Measurements from ENCODE around the gene JUNB. TPM values are rescaled to one million over a fixed set of nuclear protein-coding genes. Genes with fewer than 3 reads are reported as not detected.

Gene JUNB
- total and polyA plus RNA-seq, 2 of the 13 experiments (the other 11 are each of a cell fraction or from before 2014, with no cell fraction given) = 7.7 to 8.2 TPM

DNA sequence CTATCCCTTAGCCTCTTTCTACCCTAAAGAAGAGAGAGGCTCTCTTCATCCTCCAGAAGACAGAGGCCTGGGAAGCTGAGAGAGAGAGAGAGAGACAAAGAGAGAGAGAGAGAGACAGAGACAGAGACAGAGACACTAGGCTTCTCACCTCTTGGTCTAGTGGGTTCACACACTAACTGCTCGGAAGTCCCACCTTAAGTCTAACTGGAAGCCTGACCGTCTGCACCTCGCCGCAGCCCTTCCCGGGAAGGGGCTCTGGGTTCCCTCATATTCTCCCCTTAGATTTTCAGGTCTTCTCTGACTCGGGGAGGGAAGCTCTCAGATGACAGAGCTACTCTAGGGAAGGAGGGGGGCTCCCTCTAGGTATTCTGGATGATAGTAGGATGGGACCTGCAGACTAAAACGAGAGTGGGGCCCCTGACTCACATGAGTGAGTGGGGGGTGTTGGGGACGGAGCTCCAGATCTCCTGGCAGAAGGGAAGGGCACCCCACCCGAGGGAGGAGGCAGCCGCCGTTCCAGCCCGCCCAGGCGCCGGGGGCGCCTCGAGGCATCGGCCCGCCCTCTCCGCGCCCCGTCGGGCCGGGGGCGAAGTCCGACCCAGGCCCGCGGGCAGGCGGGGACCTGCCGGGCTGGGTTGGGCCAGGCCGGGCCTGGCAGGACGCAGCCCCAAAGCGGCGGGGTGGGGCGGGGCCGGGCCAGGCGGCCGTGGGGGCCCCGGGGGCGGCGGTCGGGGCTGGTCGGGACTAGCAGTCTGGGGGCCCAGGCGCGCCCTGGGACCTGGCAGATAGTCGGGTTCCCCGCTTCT, 2.0 kb upstream of the JUNB start (continued):
- TF ChIP-seq, protein P1, sequence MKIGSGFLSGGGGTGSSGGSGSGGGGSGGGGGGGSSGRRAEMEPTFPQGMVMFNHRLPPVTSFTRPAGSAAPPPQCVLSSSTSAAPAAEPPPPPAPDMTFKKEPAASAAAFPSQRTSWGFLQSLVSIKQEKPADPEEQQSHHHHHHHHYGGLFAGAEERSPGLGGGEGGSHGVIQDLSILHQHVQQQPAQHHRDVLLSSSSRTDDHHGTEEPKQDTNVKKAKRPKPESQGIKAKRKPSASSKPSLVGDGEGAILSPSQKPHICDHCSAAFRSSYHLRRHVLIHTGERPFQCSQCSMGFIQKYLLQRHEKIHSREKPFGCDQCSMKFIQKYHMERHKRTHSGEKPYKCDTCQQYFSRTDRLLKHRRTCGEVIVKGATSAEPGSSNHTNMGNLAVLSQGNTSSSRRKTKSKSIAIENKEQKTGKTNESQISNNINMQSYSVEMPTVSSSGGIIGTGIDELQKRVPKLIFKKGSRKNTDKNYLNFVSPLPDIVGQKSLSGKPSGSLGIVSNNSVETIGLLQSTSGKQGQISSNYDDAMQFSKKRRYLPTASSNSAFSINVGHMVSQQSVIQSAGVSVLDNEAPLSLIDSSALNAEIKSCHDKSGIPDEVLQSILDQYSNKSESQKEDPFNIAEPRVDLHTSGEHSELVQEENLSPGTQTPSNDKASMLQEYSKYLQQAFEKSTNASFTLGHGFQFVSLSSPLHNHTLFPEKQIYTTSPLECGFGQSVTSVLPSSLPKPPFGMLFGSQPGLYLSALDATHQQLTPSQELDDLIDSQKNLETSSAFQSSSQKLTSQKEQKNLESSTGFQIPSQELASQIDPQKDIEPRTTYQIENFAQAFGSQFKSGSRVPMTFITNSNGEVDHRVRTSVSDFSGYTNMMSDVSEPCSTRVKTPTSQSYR (CRISPR knock-in tag; IDR thresholded peaks at IDR 0.05; ENCODE audit: borderline replicate concordance) = no peak
- TF ChIP-seq, protein P2, sequence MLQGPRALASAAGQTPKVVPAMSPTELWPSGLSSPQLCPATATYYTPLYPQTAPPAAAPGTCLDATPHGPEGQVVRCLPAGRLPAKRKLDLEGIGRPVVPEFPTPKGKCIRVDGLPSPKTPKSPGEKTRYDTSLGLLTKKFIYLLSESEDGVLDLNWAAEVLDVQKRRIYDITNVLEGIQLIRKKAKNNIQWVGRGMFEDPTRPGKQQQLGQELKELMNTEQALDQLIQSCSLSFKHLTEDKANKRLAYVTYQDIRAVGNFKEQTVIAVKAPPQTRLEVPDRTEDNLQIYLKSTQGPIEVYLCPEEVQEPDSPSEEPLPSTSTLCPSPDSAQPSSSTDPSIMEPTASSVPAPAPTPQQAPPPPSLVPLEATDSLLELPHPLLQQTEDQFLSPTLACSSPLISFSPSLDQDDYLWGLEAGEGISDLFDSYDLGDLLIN (CRISPR knock-in tag; IDR thresholded peaks at IDR 0.05; ENCODE audit: borderline replicate concordance) = no peak
- TF ChIP-seq, protein P3, sequence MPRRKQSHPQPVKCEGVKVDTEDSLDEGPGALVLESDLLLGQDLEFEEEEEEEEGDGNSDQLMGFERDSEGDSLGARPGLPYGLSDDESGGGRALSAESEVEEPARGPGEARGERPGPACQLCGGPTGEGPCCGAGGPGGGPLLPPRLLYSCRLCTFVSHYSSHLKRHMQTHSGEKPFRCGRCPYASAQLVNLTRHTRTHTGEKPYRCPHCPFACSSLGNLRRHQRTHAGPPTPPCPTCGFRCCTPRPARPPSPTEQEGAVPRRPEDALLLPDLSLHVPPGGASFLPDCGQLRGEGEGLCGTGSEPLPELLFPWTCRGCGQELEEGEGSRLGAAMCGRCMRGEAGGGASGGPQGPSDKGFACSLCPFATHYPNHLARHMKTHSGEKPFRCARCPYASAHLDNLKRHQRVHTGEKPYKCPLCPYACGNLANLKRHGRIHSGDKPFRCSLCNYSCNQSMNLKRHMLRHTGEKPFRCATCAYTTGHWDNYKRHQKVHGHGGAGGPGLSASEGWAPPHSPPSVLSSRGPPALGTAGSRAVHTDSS (CRISPR knock-in tag; conservative IDR thresholded peaks at IDR 0.05) = no peak
- no peak for TF ChIP-seq MEIS2 (CRISPR knock-in tag; IDR thresholded peaks at IDR 0.05)
- TF ChIP-seq SUZ12 (IDR thresholded peaks at IDR 0.05; ENCODE audit: low read depth, low read length) = no peak
- TF ChIP-seq ZNF883 (CRISPR knock-in tag; IDR thresholded peaks at IDR 0.05; ENCODE audit: not compliant biosample characterization) = no peak
- TF ChIP-seq, protein P4, sequence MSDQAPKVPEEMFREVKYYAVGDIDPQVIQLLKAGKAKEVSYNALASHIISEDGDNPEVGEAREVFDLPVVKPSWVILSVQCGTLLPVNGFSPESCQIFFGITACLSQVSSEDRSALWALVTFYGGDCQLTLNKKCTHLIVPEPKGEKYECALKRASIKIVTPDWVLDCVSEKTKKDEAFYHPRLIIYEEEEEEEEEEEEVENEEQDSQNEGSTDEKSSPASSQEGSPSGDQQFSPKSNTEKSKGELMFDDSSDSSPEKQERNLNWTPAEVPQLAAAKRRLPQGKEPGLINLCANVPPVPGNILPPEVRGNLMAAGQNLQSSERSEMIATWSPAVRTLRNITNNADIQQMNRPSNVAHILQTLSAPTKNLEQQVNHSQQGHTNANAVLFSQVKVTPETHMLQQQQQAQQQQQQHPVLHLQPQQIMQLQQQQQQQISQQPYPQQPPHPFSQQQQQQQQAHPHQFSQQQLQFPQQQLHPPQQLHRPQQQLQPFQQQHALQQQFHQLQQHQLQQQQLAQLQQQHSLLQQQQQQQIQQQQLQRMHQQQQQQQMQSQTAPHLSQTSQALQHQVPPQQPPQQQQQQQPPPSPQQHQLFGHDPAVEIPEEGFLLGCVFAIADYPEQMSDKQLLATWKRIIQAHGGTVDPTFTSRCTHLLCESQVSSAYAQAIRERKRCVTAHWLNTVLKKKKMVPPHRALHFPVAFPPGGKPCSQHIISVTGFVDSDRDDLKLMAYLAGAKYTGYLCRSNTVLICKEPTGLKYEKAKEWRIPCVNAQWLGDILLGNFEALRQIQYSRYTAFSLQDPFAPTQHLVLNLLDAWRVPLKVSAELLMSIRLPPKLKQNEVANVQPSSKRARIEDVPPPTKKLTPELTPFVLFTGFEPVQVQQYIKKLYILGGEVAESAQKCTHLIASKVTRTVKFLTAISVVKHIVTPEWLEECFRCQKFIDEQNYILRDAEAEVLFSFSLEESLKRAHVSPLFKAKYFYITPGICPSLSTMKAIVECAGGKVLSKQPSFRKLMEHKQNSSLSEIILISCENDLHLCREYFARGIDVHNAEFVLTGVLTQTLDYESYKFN (CRISPR knock-in tag; conservative IDR thresholded peaks at IDR 0.05) = no peak
- peak; percentile 51; the same call in 1 of the 2 replicates for TF ChIP-seq CHD4 (IDR thresholded peaks at IDR 0.05; ENCODE audit: borderline replicate concordance, low read length)
- TF ChIP-seq NR2C2 (CRISPR knock-in tag; IDR thresholded peaks at IDR 0.05; ENCODE audit: borderline replicate concordance) = no peak
- TF ChIP-seq U2AF1 (optimal IDR thresholded peaks at IDR 0.05; ENCODE audit: low read depth, low read length) = no peak
- no peak for TF ChIP-seq ZSCAN12 (CRISPR knock-in tag; IDR thresholded peaks at IDR 0.05)
- peak in 1 of 2 experiments; percentile 46; a peak in 2 of 4 replicates for TF ChIP-seq POLR2A (IDR thresholded peaks at IDR 0.05; ENCODE audit: insufficient read depth in 1 of 2, low read depth in 2 of 2, low read length in 2 of 2)
- no peak for TF ChIP-seq ZSCAN25 (CRISPR knock-in tag; IDR thresholded peaks at IDR 0.05)

All from HepG2 (cell line).